MM.1S (cell line): ENCODE results near the gene CHSY3.

Experiments used
- EZH2phosphoT487 ChIP-seq: fragments of 300-600 bp; sonication (generic); IDR thresholded peaks from 2 replicates; pipeline ENCODE4 v1.6.1; 2018; ENCODE audit warnings: antibody characterized with exemption, low read length
- TF ChIP-seq, protein P1 (sequence below): fragments of 300-600 bp; sonication (generic); IDR thresholded peaks from 2 replicates; pipeline ENCODE4 v1.5.1; 2016; ENCODE audit warnings: antibody characterized with exemption, low read length, mixed read lengths

DNA sequence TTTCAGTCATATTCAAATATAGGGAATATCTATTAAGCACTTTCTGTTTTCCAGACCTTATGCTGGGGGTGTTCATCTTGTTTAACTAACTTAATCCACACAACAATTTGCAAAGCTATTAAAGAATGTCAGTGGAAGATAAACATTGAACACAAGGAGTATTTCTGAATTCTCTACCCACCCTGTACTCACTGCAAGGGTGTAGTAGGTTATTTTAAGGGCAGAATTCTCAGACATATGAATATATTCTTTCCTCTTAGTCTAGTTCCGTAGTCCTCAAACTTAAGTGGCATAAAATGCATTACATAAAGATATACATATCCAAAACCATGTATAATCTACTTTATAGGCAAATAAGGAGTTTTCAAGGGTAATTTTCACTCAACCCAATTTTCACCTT lies 19.9 kb upstream of the CHSY3 start:
- TF ChIP-seq, protein P1, sequence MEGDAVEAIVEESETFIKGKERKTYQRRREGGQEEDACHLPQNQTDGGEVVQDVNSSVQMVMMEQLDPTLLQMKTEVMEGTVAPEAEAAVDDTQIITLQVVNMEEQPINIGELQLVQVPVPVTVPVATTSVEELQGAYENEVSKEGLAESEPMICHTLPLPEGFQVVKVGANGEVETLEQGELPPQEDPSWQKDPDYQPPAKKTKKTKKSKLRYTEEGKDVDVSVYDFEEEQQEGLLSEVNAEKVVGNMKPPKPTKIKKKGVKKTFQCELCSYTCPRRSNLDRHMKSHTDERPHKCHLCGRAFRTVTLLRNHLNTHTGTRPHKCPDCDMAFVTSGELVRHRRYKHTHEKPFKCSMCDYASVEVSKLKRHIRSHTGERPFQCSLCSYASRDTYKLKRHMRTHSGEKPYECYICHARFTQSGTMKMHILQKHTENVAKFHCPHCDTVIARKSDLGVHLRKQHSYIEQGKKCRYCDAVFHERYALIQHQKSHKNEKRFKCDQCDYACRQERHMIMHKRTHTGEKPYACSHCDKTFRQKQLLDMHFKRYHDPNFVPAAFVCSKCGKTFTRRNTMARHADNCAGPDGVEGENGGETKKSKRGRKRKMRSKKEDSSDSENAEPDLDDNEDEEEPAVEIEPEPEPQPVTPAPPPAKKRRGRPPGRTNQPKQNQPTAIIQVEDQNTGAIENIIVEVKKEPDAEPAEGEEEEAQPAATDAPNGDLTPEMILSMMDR = no peak
- TF ChIP-seq EZH2phosphoT487 = no peak
